Measurements from ENCODE around the gene HTT. TPM values are rescaled to one million over a fixed set of nuclear protein-coding genes. Genes with fewer than 3 reads are reported as not detected.
"Not testable (repeated sequence)": the region's sequence is repeated elsewhere in the genome, so short reads cannot be mapped to it uniquely, and the experiment has no call there.

Gene HTT
- total RNA-seq, 1 donor from 2014 or later = 23.9 TPM

GRCh38 chr4:3073158-3074077 lies 1.1 kb upstream of the HTT start:
- ATAC-seq (ENCODE audit: poor library complexity) (peak; percentile 4), DNase-seq (peak; percentile 54)
- intact Hi-C loops (cut with DNase I) = no loop called here

DNA sequence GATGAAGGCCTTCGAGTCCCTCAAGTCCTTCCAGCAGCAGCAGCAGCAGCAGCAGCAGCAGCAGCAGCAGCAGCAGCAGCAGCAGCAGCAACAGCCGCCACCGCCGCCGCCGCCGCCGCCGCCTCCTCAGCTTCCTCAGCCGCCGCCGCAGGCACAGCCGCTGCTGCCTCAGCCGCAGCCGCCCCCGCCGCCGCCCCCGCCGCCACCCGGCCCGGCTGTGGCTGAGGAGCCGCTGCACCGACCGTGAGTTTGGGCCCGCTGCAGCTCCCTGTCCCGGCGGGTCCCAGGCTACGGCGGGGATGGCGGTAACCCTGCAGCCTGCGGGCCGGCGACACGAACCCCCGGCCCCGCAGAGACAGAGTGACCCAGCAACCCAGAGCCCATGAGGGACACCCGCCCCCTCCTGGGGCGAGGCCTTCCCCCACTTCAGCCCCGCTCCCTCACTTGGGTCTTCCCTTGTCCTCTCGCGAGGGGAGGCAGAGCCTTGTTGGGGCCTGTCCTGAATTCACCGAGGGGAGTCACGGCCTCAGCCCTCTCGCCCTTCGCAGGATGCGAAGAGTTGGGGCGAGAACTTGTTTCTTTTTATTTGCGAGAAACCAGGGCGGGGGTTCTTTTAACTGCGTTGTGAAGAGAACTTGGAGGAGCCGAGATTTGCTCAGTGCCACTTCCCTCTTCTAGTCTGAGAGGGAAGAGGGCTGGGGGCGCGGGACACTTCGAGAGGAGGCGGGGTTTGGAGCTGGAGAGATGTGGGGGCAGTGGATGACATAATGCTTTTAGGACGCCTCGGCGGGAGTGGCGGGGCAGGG lies 568 bp downstream of the HTT start:
- no peak for ATAC-seq (ENCODE audit: poor library complexity)
- peak; percentile 66 for DNase-seq
- intact Hi-C loops (cut with DNase I) = no loop called here

DNA sequence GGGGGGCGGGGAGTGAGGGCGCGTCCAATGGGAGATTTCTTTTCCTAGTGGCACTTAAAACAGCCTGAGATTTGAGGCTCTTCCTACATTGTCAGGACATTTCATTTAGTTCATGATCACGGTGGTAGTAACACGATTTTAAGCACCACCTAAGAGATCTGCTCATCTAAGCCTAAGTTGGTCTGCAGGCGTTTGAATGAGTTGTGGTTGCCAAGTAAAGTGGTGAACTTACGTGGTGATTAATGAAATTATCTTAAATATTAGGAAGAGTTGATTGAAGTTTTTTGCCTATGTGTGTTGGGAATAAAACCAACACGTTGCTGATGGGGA lies 1.1 kb downstream of the HTT start:
- intact Hi-C loops (cut with DNase I) = no loop called here
- ATAC-seq (ENCODE audit: poor library complexity) (no peak), DNase-seq (no peak)

- intact Hi-C loops (cut with DNase I) = no loop called here
- ATAC-seq (ENCODE audit: poor library complexity) (no peak), DNase-seq (no peak)
These were observed 3.3 kb downstream of the HTT start for GRCh38 chr4:3077796-3078195.

DNA sequence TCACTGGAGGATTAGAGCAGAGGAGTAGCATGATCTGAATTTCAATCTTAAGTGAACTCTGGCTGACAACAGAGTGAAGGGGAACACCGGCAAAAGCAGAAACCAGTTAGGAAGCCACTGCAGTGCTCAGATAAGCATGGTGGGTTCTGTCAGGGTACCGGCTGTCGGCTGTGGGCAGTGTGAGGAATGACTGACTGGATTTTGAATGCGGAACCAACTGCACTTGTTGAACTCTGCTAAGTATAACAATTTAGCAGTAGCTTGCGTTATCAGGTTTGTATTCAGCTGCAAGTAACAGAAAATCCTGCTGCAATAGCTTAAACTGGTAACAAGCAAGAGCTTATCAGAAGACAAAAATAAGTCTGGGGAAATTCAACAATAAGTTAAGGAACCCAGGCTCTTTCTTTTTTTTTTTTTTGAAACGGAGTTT lies 5.2 kb downstream of the HTT start:
- intact Hi-C loops (cut with DNase I) = no loop called here
- ATAC-seq (ENCODE audit: poor library complexity) (no peak), DNase-seq (no peak)

GRCh38 chr4:3082925-3083515 lies 8.5 kb downstream of the HTT start:
- no peak for DNase-seq
- intact Hi-C loops (cut with DNase I) = no loop called here
- no peak for ATAC-seq (ENCODE audit: poor library complexity)

DNA sequence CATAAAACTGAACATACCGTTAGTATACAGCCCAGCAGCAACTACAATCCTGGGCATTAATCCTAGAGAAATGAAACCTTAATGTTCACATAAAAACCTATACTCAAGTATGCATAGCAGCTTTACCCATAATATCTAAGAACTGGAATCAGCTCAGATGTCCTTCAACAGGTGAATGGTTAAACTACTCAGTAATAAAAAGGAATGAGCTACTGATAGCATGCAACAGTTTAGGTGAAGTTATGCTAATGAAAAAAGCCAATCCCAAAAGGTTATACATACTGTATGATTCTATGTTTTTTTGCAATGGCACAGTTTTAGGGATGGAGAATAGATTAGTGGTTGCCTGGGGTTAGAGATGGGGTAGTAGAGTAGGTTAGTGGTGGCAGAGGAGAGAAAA lies 9.3 kb downstream of the HTT start:
- intact Hi-C loops (cut with DNase I) = no loop called here
- DNase-seq = no peak
- ATAC-seq (ENCODE audit: poor library complexity) = no peak

GRCh38 chr4:3085948-3086670 lies 11.6 kb downstream of the HTT start:
- DNase-seq (no peak), ATAC-seq (ENCODE audit: poor library complexity) (no peak)
- intact Hi-C loops (cut with DNase I) = no loop called here

DNA sequence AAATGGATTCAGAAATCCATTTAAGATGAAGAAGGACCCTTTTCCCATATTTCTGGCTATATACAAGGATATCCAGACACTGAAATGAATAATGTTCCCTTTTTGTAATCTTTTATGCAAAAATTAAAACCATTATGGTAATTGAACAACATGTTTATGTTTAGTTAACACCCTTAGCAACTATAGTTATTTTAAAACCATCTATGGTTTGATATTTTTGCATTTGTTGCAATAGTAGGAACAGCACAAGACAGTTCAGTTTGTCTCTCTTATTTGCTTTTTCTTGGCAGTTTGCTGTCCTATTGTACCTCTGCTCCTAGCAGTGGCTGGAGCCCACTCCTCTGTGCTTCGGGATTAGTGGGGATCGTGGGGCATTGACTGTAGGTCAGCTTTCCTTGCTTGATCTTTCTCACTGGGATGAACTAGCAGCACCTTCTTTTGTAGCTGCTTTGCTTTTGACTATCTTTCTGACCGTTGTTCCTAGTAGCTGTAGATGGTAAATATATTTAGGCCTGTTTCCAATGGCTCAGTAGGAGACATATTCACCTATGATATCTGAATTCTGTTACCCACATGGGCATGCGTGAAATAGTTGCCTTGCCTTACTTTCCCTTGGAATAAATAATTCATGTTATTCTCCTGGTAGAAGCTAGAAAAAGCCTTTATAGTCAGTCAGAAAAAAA lies 12.8 kb downstream of the HTT start:
- intact Hi-C loops (cut with DNase I) = no loop called here
- no peak for ATAC-seq (ENCODE audit: poor library complexity)

GRCh38 chr4:3091464-3091863 lies 17.0 kb downstream of the HTT start:
- intact Hi-C loops (cut with DNase I) = no loop called here
- no peak for DNase-seq
- ATAC-seq (ENCODE audit: poor library complexity) = no peak

More for the DNA sequence above, 12.8 kb downstream of the HTT start:
- DNase-seq = no peak

GRCh38 chr4:3094701-3095100 lies 20.2 kb downstream of the HTT start:
- intact Hi-C loops (cut with DNase I); ATAC-seq (ENCODE audit: poor library complexity); DNase-seq: not testable (repeated sequence)

- ATAC-seq (ENCODE audit: poor library complexity) = no peak
- no peak for DNase-seq
- intact Hi-C loops (cut with DNase I) = no loop called here
These were observed 21.7 kb downstream of the HTT start for GRCh38 chr4:3096202-3096601.

DNA sequence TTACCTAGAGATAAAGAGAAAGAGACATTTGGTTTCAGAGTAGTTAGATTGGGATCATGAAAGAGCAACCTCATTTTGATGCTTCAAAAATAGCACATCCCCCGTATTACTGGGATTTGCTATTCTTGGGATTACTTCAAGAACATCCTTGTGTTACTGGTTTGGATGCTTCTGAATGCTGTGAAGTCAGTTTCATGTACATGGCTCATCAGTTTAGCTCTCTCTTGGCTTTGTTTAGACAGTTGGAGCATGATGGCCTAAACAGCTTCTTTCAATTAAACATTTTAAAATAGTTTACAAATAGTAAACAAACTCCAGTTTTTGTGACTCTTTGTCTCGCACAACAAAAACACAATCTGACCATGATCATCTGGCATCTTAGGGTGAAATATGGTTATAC lies 23.9 kb downstream of the HTT start:
- no peak for ATAC-seq (ENCODE audit: poor library complexity)
- intact Hi-C loops (cut with DNase I) = no loop called here
- no peak for DNase-seq

DNA sequence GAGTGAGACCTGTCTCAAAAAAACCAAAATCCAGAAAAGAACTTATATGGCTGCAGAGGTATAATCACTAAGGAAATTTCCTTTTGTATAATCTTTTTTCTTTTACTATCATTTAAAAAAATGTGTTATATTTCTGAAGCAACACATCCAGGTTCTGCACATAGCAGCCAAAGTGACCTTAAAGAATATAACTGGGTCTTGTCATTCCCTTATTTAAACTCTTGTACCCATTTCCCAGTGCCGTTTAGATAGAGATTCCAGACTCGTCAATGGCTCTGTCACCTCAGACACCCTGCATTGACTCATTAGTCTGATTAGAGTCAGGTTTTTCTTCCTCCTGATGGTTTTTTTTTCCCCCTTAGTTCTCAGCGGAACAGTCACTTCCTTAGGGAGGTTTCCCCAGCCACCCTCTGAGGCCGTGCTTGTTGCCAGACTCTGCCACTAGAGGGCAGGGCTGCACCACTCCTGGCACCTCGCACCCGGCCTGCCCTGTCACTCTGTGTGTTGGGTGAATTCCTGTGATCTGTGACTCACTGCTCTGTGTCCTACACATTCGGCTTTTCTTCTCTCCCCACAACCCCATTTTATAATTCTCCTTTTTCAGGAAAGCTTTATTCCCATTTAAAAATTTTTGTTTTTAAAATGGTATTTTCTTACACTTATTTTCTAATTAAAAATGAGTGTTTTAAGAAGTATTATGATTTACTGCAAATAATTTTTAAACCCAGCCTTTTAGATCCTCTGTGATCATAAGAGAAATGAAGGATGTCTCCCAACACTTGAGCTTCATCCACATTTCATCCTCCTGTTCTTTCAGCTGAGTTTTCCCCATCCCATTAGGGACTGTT lies 32.1 kb downstream of the HTT start:
- intact Hi-C loops (cut with DNase I) = no loop called here
- ATAC-seq (ENCODE audit: poor library complexity) = peak; percentile 99

GRCh38 chr4:3107271-3107670 lies 32.8 kb downstream of the HTT start:
- ATAC-seq (ENCODE audit: poor library complexity) (no peak), DNase-seq (no peak)
- intact Hi-C loops (cut with DNase I) = no loop called here

More for the DNA sequence above, 32.1 kb downstream of the HTT start:
- DNase-seq = peak; percentile 92

DNA sequence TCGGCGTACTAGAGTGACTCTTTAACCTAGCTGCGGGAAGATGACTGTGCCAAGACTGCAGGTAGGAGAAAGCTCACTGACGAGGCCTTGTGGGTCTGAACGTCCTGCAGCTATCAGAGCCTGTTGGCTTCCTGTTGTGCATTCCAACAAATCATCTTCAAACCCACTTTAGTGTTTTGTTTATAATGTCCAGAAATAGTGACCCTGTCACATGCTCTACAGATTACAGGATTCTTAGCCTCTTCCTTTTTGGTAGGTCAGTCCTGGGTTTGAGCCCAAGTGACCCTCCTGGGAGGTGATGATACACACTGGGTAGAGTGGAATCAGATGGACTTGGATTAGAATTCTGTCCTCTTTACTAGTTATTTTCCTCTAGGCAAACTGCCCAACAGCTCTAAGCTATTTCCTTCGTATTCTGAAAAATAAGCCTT lies 33.2 kb downstream of the HTT start:
- ATAC-seq (ENCODE audit: poor library complexity) (peak; percentile 24), DNase-seq (no peak)
- intact Hi-C loops (cut with DNase I) = no loop called here

DNA sequence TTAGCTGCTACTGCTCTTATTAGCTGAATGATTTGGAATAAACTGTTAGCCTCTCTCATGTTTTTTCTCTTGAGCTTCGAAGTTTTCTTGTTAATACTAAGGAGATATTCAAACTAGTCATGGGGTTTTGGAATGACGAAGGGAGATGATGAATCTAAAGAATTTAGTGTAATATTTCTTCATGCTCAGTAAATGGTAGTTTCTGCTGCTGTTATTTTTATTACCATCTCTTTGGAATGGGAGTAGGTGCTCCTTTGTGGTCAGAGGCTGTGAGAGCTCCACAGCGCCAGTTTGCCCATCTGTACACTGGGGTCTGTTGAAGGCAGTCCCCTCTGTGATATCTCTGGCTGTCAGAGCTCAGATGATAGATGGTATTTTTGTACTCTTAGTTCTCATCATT lies 33.7 kb downstream of the HTT start:
- no peak for DNase-seq
- ATAC-seq (ENCODE audit: poor library complexity) = no peak
- intact Hi-C loops (cut with DNase I) = no loop called here

All from Right ventricle myocardium superior (tissue), 1 donor.